Stimulated activated CD4-positive, alpha-beta T cell treated with anti-CD3 and anti-CD28 coated beads, Interleukin-1b, Interleukin-23, amount 100 ng/mL, for 48 hours (primary cell): Measurements from ENCODE around the gene HDHD3.

ENCODE experiments used
- DNase-seq: peaks from one replicate; pipeline ENCODE4 v3.0.0-alpha.2; 2020

Gene HDHD3

DNA sequence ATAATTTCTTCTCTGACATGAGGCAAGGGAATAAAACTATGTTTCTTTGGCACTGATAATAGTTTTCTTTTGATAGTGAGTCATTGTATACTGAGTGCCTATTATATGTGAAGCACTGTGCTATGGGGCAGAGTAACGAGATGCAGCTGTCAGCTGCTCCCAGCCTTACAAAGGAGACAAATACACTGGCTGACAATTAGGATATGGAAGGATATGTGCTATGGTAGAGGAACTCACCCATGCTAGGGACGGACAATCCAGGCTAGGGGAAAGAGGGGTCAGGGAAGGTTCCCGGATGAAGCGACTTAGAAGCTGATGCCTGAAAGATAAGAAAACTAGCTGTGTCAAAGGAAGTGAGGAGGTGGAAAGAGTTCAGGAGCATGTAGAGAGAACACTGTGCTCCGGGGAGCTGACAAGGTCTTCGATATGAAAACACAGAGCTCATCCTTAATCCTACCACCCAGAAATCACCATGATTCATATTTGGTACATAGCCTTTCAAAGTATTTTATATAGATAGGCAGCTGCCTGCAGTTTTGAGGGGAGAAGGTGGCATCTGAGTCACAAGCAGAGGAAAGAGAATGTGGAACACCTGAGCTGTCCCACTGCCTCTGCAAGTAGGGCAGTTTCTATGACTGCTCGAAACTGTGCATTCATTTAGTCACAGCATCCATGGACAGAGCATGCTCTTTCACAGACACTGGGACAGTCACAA, 15.3 kb downstream of the HDHD3 start:
- peak; percentile 64 for DNase-seq

DNA sequence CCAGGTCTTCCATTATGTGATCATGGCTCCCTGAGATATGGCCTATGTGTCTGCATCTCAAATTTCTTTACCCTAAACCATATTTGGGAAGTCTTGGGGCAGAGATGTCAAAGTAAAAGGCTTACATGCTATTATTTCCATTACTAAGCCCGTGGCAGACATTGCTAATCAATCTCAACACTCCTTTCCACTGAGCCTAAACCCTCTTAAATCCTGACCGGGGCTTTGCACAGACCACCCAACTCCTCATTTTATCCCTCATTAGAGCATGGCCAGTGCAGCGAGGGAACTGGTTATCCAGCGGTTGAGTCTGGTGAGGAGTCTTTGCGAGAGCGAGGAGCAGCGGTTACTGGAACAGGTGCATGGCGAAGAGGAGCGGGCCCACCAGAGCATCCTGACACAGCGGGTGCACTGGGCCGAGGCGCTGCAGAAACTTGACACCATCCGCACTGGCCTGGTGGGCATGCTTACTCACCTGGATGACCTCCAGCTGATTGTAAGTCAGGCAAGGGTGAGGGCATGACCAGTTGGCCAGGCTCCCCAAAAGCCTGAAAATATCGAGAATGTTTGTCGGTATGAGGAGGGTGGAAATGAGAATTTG, 16.4 kb downstream of the HDHD3 start:
- DNase-seq, result no peak

DNA sequence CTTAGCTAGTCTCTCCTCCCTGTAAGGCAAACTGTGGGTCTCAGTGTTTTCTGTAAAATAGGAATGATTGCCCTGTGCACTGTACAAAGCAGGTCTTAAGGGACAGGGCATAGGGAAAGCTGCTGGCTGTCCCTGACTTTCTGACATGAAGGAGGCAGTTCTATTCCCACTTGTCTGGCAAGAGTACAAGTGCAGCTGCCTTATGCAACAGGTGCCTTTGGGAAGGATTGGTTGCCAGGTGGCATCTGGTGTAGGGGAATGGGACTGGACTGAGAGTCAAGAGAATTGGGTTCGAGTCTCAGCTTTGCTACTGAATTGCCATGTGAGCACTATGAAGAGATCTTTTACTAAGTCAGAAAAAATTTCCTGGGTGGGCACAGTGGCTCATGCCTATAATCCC, 17.4 kb downstream of the HDHD3 start:
- DNase-seq, result no peak

DNA sequence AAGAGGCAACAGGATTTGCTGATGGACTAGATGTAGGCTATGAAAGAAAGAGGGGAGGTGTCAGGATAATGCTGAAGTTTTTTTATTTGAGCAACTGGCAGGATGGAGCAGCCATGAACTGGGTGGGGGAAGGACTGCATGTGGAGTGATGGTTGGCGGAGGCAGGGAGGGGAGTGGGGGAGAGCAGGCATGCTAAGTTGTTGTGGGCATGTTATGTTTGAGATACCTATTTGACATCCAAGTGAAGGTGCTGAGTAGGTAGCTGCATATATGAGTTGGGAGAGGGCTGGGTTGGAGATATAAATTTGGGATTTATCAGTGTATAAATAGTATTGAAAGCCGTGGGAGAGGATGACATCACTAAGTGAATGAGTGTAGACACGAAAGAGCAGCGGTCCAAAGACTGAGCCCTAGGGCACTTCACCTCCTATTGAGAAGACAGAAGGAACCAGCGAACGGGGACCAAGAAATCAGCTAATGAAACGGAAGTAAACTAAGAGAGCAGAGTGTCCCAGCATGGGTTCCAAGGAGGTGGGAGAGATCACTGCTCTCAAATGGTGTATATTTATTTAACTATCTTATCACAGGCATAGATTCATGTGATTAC, 20.0 kb downstream of the HDHD3 start:
- no peak for DNase-seq

- no peak for DNase-seq
Measured at GRCh38 chr9:113355040-113355596, 21.7 kb downstream of the HDHD3 start.

DNA sequence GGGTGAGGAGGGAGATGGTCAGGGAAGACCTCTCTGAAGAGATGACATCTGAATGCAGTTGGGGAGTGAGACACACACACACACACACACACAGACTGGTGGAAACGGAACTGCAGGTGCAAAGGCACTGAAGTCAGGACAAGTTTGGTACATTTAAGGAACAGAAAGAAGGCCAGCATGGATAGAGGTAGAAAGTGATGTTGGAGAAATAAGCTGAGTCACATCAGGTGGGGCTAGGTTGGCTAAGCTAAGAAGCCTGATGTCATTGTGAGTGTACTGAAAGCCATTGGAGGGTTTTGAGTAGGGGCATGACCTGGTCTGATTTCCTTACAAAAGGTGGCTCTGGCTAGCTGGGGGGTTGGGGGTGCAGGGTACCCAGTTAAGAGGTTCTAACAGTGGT, 24.4 kb downstream of the HDHD3 start:
- DNase-seq, result no peak

- no peak for DNase-seq
Measured at GRCh38 chr9:113352006-113352405, 24.8 kb downstream of the HDHD3 start.

DNA sequence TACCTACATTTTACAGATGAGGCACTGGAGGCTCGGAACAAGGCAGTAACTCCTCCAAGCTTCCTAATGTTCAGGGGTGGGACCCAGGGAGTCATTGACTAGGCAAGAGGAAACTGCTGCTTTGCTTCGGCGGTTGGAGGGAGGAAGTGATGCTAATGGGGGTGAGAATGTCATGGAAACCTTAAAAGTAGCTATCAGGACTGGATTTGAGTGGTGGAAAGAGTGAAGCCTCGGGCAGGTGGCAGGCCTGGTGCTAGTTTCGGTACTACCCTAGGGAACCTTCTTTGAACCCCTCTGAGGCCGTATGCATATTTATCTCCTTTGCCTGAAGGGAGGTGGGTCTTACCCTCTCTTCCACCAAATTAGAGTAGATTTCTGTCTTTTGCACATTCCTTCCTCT, 25.8 kb downstream of the HDHD3 start:
- peak; percentile 56 for DNase-seq

GRCh38 chr9:113350107-113350661, 26.6 kb downstream of the HDHD3 start:
- DNase-seq, result no peak

GRCh38 chr9:113349445-113350094, 27.2 kb downstream of the HDHD3 start, which contains the start of gene BSPRY:
Gene BSPRY, plus strand, starts transcription at chr9:113349541. Its CDS starts 39 bp downstream, at chr9:113349580.
- peak; percentile 22 for DNase-seq

GRCh38 chr9:113349066-113349444, 27.7 kb downstream of the HDHD3 start:
- DNase-seq, result no peak

DNA sequence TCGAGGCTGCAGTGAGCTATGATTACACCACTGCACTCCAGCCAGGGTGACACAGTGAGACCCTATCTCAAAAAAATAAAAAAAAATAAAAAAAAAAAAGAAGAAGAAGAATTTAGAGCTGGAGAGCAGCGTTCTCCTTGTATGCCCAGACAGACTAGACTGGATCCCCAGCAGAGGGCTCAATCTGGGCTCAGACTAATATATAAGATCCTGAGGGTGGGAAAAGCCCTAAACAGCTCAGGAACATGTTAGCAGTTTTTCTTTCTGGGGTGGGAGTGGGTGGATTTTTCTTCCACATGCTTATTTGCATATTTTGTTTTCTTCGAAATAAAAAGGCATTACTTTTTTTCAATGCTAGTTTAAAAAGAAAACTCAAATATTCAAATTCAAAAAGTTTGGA, 28.3 kb downstream of the HDHD3 start:
- DNase-seq, result no peak

GRCh38 chr9:113345671-113346070, 31.1 kb downstream of the HDHD3 start:
- no peak for DNase-seq

DNA sequence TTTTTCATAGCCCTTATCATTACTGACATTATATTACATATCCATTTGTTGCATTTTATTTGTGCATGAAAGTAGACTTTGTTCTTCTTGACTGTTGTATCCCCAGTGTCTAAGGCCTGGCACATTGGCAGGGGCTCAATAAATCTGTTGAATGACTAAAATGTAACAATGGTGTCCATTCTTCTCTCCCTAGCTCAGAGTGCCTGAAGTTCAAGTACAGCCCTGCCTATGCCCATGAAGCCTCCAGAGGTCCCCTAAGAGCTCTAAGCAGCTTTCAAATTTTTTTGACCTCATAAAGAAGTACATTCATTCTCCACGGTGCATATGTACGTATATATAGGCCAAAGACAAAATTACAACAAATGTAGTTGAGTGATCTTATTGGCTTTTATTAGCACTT, 31.6 kb downstream of the HDHD3 start:
- DNase-seq, result no peak

GRCh38 chr9:113343732-113344231, 33.0 kb downstream of the HDHD3 start:
- DNase-seq, result no peak

DNA sequence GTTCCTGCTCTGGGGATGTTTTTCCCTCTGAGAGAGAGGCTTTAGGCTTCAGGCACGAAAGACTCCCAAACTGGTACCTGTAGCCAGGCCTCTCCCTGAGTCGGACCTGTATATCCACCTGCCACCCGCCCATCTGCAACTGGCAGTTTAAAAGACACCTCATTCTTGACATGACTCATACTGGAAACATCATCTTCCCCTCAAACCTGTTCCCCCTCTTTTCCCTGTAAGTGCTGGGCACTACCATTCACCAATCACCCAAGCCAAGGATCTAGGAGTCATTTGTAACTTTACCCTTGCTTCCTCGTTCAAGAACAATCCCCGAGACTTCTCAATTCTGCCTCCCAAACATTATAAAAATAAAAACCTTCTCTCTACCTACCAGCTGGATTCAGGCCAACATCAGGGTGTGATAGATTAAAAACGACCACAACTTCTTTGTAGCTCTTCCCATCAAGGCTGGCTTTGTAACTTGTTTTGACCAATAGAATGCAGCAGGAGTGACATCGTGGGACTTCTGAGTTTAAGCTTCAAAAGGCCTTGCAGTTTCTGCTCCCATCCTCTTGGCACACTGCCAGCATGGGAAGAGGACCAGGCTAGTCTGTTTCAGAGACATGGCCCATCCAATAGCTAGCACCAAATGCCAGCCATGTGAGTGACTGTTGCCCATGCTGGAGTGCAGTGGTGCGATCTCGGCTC, 34.9 kb downstream of the HDHD3 start:
- no peak for DNase-seq

GRCh38 chr9:113340011-113340699, 36.6 kb downstream of the HDHD3 start, which contains the start of gene WDR31:
Gene WDR31, minus strand, starts transcription at chr9:113340275. Its CDS starts 8,253 bp downstream, at chr9:113332022.
- DNase-seq, result peak; percentile 84

- DNase-seq, result no peak
Measured at GRCh38 chr9:113337714-113338113, 39.1 kb downstream of the HDHD3 start.

DNA sequence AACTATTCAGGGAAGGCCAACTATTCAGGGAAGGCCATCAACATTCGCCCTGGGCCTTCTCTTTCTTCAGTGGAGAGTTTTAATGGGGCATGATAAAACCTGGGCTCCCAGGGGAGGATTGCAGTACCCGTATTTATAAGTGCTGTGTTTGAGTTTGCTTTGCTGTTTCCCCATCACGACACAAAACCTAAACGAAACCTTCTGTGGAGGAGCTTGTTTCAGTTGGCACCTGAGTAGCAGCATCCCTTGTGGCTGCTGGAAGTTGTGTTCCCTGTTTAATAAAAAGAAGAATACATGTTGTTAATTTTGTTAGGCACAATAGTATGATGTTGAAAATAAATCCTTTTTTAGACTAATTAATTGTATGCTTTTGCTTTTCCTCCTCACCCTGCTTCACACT, 45.0 kb downstream of the HDHD3 start:
- DNase-seq, result no peak

DNA sequence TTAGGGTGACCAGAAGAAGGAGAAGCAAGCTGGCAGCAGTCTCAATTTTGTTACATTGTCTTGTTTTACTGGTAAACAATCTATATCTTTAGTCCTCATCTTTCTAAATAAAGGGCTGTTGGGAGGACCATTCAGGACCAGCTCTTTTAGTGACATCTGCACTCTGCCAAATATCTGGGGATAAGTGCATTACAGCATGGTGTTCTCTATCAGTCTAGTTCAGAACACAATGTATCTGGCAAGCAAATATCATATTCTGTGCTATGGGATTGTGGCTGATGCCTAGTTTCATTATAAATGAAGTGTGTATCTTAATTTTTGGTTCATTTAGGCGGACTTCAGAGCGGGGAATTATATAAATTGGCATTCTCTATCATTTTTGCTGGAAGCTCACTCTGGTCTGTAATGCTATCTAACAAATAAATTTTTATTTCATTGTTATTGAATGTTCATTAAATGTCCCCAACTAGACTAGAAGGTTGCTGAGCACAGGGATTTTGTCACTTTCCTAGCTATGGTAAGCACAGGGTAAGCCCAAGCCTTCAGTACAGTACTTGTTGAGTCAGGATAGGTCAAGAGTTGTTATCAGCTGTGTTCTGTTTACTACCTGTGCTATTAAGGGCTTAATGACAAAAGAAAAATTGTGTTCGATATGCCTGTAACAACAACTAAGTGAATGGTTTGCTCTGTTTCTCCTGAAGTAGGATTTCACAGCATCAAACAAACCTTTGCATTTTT, 48.6 kb downstream of the HDHD3 start:
- no peak for DNase-seq

GRCh38 chr9:113326230-113326629, 50.6 kb downstream of the HDHD3 start:
- DNase-seq, result no peak
